Activated CD4-positive, alpha-beta T cell treated with anti-CD3 and anti-CD28 coated beads, Interleukin-2, amount 10 ng/mL, durations not matched to agents 7 days and 5 days (primary cell): Measurements from ENCODE around the gene EXOC7. TPM values are rescaled to one million over a fixed set of nuclear protein-coding genes. Genes with fewer than 3 reads are reported as not detected.
"Not testable (repeated sequence)": the region's sequence is repeated elsewhere in the genome, so short reads cannot be mapped to it uniquely, and the experiment has no call there.

Experiments used
- CTCF ChIA-PET: fragments of 350-600 bp; sonication (Branson Sonifier 250); formaldehyde crosslinking; loops from one replicate; lab custom pipeline; 2021; ENCODE audit warnings: antibody characterized with exemption; lab: Charles Lee
- POLR2A ChIA-PET: fragments of 350-600 bp; sonication (Branson Sonifier 250); formaldehyde crosslinking; loops from one replicate; lab custom pipeline; 2021; ENCODE audit warnings: antibody characterized with exemption; lab: Charles Lee
- DNase-seq: peaks from one replicate; pipeline ENCODE4 v3.0.0-alpha.2; 2020
- H3K27ac Mint-ChIP-seq: one replicate; pipeline ENCODE4 v1.8.0; 2021; ENCODE audit warnings: mild to moderate bottlenecking, moderate library complexity, mixed read lengths
- H3K27me3 Mint-ChIP-seq: one replicate; pipeline ENCODE4 v1.8.0; 2021; ENCODE audit warnings: mixed read lengths
- H3K36me3 Mint-ChIP-seq: one replicate; pipeline ENCODE4 v1.8.0; 2021; ENCODE audit warnings: low read depth, mixed read lengths
- H3K4me1 Mint-ChIP-seq: one replicate; pipeline ENCODE4 v1.8.0; 2021; ENCODE audit warnings: mixed read lengths
- H3K4me3 Mint-ChIP-seq: one replicate; pipeline ENCODE4 v1.8.0; 2021; ENCODE audit warnings: mild to moderate bottlenecking, moderate library complexity, mixed read lengths
- H3K9me3 Mint-ChIP-seq: one replicate; pipeline ENCODE4 v1.8.0; 2021; ENCODE audit warnings: mixed read lengths
- total RNA-seq, 2 experiments: library from RNA; stranded (reverse); gene quantifications; one replicate each; pipeline ENCODE4 v1.2.3, GENCODE V29; 2021

Gene EXOC7
- total RNA-seq, 2 experiments from 2014 or later = 140 to 147 TPM

DNA sequence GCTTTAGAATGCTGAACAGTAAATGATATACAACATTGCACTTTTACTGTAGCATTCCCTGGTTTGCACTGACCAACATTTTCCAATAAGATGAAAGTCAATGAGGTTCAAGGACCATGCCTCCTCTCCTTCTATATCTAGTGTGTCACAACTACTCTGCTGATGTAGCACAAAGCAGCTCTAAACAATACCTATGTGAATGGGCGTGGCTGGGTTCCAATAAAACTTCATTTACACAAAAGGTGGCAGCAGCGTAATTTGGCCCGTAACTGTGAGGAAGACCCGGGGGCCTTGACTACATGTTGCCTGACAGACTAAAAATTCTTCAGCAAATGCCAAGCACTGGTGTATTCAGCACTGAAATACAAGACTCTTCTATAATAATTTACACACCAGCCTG lies 37.8 kb downstream of the EXOC7 start:
- Mint-ChIP-seq H3K4me3 (no peak overlapping the region), H3K4me1 (peaks cover 31% of the 10 kb centered on the region), H3K27ac (peak overlapping the region; percentile 25), H3K27me3 (no peaks in the 10 kb centered on the region), H3K9me3 (no peaks in the 10 kb centered on the region), H3K36me3 (peaks cover 62% of the 10 kb centered on the region)
- DNase-seq = no peak
- POLR2A ChIA-PET = no interaction called here
- CTCF ChIA-PET = interaction anchor here (0.8 to 1.5 kb wide), 6 partner anchors 16 to 320 kb away, joined by 3 to 5 read pairs (median 3); no protein-coding TSS in a partner anchor

DNA sequence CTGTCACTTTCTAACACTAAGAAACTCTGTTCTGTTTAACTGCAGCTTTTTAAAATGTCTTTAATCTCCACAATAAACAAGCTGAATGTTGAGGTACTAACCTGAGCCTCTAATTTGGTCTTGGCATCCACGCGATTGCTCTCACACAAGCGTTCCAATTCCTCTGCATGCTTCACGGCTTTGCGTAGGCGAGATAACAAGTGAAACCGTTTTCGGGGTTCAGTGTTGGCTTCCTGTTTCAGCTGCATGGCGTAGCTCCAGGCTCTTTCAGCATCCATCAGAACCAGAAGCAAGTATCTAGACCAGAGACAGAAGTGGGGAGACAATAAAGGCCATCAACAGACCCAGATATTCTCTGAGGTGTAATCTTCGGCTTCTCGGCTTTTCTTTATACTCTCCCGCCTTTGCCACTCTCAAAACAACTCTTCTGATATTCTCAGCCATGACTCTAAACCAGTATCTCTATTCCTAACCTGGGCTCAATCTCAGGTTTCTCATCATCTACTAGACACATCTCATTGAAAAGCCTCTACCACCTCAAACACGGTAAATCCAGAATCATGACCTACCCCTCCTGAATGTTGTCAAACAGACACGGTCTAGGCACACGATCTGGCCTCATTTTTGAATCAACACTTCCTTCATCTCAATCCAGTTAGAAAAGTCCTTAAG lies 39.6 kb downstream of the EXOC7 start:
- Mint-ChIP-seq H3K36me3 (peaks cover 67% of the 10 kb centered on the region), H3K27ac (peak overlapping the region; percentile 83), H3K9me3 (no peaks in the 10 kb centered on the region), H3K4me3 (peak overlapping the region; percentile 69), H3K27me3 (no peaks in the 10 kb centered on the region), H3K4me1 (peaks cover 21% of the 10 kb centered on the region)
- CTCF ChIA-PET = interaction anchor here (0.5 to 1.4 kb wide), 10 partner anchors 12 to 1072 kb away, joined by 3 to 4 read pairs (median 4); no protein-coding TSS in a partner anchor
- POLR2A ChIA-PET = interaction anchor here (0.6 to 1.5 kb wide), 5 partner anchors 8 to 382 kb away, joined by 3 read pairs; partner anchors contain the start of gene SRP68
- DNase-seq = peak; percentile 64

DNA sequence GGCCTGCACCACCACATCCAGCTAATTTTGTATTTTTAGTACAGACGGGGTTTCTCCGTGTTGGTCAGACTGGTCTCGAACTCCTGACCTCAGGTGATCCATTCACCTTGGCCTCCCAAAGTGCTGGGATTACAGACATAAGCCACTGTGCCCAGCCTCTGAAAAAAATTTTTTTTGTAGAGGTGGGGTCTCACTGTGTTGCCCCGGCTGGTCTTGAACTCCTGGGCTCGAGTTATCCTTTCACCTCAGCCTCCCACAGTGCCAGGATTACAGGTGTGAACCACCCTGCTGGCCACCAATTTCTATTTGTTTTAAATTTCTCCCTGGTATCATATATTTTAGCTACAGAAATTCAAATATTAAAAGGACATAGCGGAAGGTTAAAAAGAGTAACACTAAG lies 45.3 kb downstream of the EXOC7 start:
- not testable (repeated sequence) for H3K27ac Mint-ChIP-seq, H3K4me3 Mint-ChIP-seq
- peaks cover 61% of the 10 kb centered on the region for H3K36me3 Mint-ChIP-seq

DNA sequence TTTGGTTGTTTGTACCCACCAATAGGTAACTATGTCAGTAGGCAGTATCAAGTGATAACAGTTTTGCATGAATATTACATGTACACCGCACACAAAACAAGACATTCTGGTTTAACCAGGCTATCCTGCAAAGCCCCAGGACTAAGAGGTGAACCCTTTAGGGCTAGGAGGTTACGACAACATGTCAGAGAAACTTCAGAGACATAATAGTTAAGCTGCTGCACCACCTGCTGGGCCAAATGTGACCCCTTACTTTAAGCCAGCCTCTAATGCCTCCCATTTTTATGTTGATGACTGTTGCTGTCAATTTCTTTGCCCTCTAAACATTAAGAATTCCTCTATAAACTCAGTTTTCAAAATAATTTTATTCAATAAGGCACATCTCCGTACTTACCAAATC lies 46.7 kb downstream of the EXOC7 start:
- DNase-seq = no peak
- peaks cover 53% of the 10 kb centered on the region for H3K36me3 Mint-ChIP-seq
- no peak overlapping the region for H3K4me3 Mint-ChIP-seq
- ChIA-PET CTCF (interaction anchor here (1.6 to 1.7 kb wide), 2 partner anchors 23 to 24 kb away, joined by 3 to 4 read pairs; no protein-coding TSS in a partner anchor), POLR2A (no interaction called here)
- H3K27me3 Mint-ChIP-seq = no peaks in the 10 kb centered on the region
- no peak overlapping the region for H3K27ac Mint-ChIP-seq
- peaks cover 5% of the 10 kb centered on the region for H3K4me1 Mint-ChIP-seq
- no peaks in the 10 kb centered on the region for H3K9me3 Mint-ChIP-seq

More for the DNA sequence above, 45.3 kb downstream of the EXOC7 start:
- POLR2A ChIA-PET = interaction anchor here (0.6 kb wide), 1 partner anchor 44 kb away, joined by 3 read pairs; no protein-coding TSS in a partner anchor
- CTCF ChIA-PET = interaction anchor here (0.6 to 1.6 kb wide), 5 partner anchors 16 to 292 kb away, joined by 3 to 4 read pairs (median 3); partner anchors contain the start of gene GALR2
- H3K4me1 Mint-ChIP-seq, H3K27me3 Mint-ChIP-seq, H3K9me3 Mint-ChIP-seq, DNase-seq: not testable (repeated sequence)

DNA sequence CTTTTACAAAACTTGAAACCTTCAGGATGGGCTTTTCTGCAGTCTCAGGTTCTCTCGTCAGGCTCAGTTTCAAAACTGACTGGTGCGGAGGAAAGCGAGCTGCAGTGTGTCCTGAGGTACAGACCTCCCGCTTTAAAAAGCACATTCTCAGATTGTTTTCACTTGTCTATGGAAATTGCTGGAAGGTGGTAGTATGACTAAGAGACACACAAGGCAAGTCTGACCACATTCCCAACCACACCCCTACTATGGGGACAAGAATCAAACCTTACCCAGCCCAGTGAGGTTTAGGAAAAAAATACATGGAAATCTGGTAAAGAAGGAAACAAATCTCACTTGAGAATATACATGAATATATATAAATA lies 49.5 kb downstream of the EXOC7 start:
- ChIA-PET POLR2A (no interaction called here), CTCF (interaction anchor here (0.6 to 0.7 kb wide), 3 partner anchors 15 to 1292 kb away, joined by 3 to 5 read pairs (median 5); no protein-coding TSS in a partner anchor)
- Mint-ChIP-seq H3K4me1 (peaks cover 10% of the 10 kb centered on the region), H3K27ac (no peak overlapping the region), H3K4me3 (no peak overlapping the region), H3K36me3 (peaks cover 51% of the 10 kb centered on the region), H3K27me3 (no peaks in the 10 kb centered on the region), H3K9me3 (no peaks in the 10 kb centered on the region)
- DNase-seq = no peak

DNA sequence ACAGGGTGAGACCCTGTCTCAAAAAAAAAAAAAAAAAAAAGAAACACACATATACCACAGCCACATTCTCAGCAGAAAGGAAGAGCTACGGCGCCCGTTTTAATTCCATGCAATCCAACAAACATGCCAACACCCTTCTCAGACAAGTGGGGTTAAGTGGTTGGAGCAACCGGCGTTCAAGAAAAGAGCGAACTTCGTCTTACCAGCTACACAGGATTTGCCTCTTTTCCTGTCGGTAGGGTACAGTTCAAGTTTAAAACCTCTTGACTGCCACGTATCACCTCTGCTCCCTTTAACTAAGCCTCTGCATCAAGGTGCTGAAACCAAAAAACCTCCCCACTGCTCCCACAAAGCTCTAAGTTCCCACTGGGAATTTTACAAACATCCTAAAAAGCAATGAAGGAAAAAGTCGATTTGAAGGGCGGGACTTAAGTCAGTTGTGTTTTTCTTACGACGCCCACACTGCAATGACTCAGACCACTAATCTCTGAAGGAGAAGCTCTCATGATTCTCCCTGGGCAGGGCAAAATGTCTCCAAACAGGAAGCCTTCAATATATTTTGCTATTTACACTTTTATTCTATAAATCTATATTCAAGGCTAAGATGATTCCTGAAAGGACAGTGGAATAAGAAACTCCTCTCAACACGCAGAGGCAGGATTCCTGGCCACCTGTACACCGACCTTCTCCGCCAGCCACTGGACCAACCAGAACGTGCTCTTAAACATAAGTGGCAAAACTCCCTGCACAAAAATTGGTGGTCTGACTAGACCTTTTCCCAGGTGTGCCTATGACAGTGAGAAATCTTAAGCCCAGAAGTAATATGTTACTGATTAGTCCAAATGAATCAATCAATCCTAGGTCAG lies 50.1 kb downstream of the EXOC7 start:
- POLR2A ChIA-PET = no interaction called here
- CTCF ChIA-PET = interaction anchor here (0.7 kb wide), 2 partner anchors 146 to 226 kb away, joined by 3 to 5 read pairs; no protein-coding TSS in a partner anchor
- Mint-ChIP-seq H3K36me3 (peaks cover 51% of the 10 kb centered on the region), H3K4me3 (no peak overlapping the region), H3K9me3 (no peaks in the 10 kb centered on the region), H3K27me3 (no peaks in the 10 kb centered on the region), H3K4me1 (peaks cover 12% of the 10 kb centered on the region), H3K27ac (no peak overlapping the region)
- no peak for DNase-seq

DNA sequence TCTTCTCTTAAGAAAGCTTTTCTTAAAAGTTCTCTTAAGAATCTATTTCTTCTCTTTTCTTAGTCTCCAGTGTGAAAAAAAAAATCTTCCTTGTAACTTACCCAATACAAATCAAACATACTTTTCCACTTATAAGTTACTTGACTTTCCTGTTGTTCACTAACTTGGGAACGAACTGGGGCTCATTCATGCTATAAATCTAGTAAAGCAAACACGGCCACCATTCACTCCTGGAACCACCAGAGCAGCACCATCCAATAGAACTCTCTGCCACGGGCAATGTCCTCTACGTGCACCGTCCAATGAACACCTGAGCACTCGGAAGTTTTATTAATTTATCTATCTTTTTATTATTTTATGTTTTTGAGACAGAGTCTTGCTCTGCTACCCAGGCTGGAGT lies 52.0 kb downstream of the EXOC7 start:
- Mint-ChIP-seq H3K4me3 (no peak overlapping the region), H3K9me3 (no peaks in the 10 kb centered on the region), H3K27me3 (no peaks in the 10 kb centered on the region), H3K36me3 (peaks cover 46% of the 10 kb centered on the region), H3K27ac (no peak overlapping the region), H3K4me1 (peaks cover 12% of the 10 kb centered on the region)
- DNase-seq = no peak
- CTCF ChIA-PET = no interaction called here
- POLR2A ChIA-PET = no interaction called here

DNA sequence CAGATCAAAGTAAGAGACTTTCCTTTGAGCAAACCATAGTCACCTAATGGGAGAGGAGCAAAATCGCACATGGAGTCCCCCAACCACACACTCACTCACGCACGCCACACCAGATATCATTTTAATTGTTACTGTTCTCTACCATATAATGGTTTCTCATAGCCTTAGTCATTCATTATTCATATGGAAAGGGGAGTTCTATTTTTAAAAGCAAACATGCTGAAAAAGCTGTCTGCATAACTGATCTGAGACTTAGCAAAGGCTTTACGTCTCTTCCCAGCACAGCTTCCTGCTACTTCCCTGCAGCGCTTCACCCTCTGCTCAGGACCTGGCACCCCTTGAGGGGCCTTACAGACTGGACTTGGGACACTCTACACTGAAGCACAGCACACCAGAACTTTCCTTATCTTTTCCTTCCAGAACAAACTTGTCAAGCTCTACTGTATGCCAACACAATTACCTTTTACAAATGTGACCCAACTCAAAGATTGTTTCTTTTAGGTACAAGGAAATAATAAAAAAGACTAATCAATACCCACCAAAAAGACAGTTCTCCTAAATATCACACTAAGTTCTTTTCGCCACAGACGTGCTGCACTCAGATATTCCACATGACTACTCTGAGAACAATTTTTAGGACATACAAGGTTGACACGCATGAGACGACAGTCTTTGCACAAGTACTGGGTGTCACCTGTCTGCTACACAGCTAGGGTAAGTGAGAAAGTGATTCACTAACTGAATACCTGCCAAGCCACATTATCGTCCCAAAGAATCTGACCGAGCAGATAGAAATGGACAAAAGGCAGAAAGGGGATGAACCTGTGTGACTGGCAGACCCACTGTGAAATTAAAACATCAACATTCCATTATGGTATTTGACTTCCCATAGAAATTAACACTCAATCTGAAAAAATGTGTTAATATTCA lies 52.8 kb downstream of the EXOC7 start:
- no peaks in the 10 kb centered on the region for H3K9me3 Mint-ChIP-seq
- POLR2A ChIA-PET = no interaction called here
- no peaks in the 10 kb centered on the region for H3K27me3 Mint-ChIP-seq
- H3K27ac Mint-ChIP-seq = no peak overlapping the region
- H3K36me3 Mint-ChIP-seq = peaks cover 42% of the 10 kb centered on the region
- no peak for DNase-seq
- H3K4me1 Mint-ChIP-seq = peaks cover 9% of the 10 kb centered on the region
- CTCF ChIA-PET = interaction anchor here (0.7 to 1.6 kb wide), 2 partner anchors 15 to 31 kb away, joined by 3 to 5 read pairs; no protein-coding TSS in a partner anchor
- H3K4me3 Mint-ChIP-seq = no peak overlapping the region

DNA sequence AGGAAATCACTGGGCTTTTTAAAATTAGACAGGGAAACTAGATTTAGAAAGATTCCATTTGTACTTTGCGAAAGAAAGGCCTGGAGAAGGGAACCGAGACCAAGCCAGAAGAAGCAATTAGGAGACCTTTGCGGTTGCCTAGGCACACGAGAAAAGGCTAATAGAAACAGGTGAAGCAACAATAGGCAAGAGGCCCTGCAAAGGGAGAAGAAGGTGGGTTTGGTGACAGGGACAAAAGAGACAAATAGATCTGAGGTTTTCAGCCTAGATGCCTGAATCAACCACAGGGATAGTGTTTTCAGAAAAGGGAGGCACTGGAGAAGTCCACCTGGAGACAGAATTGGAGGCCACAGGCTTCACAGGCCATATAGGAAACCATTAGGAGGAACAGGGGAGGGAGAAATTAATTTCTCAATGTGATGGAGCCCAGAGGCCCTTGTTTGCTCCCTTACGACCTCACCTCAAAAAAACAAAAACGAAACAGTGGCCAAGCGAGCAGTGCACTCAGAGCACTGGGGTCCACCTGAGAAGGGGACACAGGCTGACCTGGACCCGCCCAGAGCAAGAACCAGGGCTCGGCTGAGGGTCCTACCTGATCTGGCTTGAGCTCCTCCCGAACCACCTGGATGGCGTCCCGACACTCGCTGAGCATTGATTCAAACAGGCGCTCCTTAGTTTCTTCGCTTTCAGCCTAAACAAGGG lies 53.6 kb downstream of the EXOC7 start:
- H3K9me3 Mint-ChIP-seq = no peaks in the 10 kb centered on the region
- no peak for DNase-seq
- no peak overlapping the region for H3K4me3 Mint-ChIP-seq
- peak overlapping the region; percentile 15 for H3K27ac Mint-ChIP-seq
- H3K36me3 Mint-ChIP-seq = peaks cover 48% of the 10 kb centered on the region
- H3K4me1 Mint-ChIP-seq = peaks cover 9% of the 10 kb centered on the region
- H3K27me3 Mint-ChIP-seq = no peaks in the 10 kb centered on the region
- ChIA-PET POLR2A (no interaction called here), CTCF (interaction anchor here (0.7 to 1.6 kb wide), 5 partner anchors 9 to 349 kb away, joined by 3 to 5 read pairs (median 4); no protein-coding TSS in a partner anchor)

DNA sequence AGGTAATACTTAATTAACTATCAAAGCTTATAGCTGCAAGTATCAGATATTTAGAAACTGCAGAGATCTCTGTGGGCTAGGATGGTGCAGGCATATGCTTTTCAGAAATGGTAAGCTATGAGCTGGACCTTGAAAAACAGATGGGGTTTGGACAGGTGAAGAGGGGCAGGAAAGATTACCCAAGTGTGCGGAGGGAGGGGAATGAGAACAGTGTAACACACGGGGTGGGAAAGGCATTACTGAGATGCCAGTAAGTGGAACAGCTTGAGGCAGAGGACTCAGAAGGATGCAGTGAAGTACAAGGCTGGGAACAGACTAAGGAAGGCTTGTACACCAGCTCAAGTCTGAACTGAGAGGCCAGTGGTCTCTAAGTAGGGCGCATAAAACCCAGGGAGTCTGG lies 54.3 kb downstream of the EXOC7 start:
- H3K36me3 Mint-ChIP-seq = peaks cover 56% of the 10 kb centered on the region
- H3K4me1 Mint-ChIP-seq = peaks cover 9% of the 10 kb centered on the region
- CTCF ChIA-PET = interaction anchor here (1.1 to 1.6 kb wide), 4 partner anchors 9 to 349 kb away, joined by 3 to 5 read pairs (median 4); no protein-coding TSS in a partner anchor
- no peaks in the 10 kb centered on the region for H3K27me3 Mint-ChIP-seq
- H3K9me3 Mint-ChIP-seq = no peaks in the 10 kb centered on the region
- H3K27ac Mint-ChIP-seq = no peak overlapping the region
- POLR2A ChIA-PET = no interaction called here
- no peak overlapping the region for H3K4me3 Mint-ChIP-seq
- DNase-seq = no peak

DNA sequence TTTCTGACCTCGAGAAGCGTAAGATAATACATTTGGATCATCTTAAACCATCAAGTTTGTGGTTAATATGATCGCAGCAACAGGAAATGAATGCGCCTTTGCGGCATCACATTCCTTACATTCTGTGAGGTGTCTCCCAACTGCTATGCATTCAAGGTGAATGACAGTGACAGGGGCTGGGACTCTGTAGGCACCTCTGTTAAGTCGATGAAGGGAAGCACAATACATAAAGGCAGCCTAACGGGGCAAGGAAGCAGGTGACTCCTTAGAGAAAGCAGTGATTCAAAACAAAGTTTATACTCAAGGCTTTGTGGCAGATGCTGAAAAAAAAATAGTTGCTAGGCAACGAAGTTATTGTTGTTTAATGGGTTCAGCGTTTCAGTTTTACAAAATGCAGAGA lies 54.9 kb downstream of the EXOC7 start:
- peaks cover 56% of the 10 kb centered on the region for H3K36me3 Mint-ChIP-seq
- H3K4me1 Mint-ChIP-seq = peaks cover 7% of the 10 kb centered on the region
- H3K27ac Mint-ChIP-seq = no peak overlapping the region
- no peaks in the 10 kb centered on the region for H3K27me3 Mint-ChIP-seq
- H3K9me3 Mint-ChIP-seq = no peaks in the 10 kb centered on the region
- no peak for DNase-seq
- no peak overlapping the region for H3K4me3 Mint-ChIP-seq
- ChIA-PET POLR2A (no interaction called here), CTCF (interaction anchor here (1.1 to 1.6 kb wide), 4 partner anchors 8 to 350 kb away, joined by 3 to 5 read pairs (median 4); no protein-coding TSS in a partner anchor)
